NCI-H82 treated with DMSO at 0.1 percent for 48 hours (cell line): ENCODE results near the gene NEK6.

Experiments used
- DNase-seq: peaks from one replicate; lab custom pipeline; 2025; ENCODE audit not compliant: unreplicated experiment; lab: John Stamatoyannopoulos, UW

The NEK6 gene

GRCh38 chr9:124293718-124294506 lies 36.2 kb downstream of the NEK6 start:
- no peak for DNase-seq

DNA sequence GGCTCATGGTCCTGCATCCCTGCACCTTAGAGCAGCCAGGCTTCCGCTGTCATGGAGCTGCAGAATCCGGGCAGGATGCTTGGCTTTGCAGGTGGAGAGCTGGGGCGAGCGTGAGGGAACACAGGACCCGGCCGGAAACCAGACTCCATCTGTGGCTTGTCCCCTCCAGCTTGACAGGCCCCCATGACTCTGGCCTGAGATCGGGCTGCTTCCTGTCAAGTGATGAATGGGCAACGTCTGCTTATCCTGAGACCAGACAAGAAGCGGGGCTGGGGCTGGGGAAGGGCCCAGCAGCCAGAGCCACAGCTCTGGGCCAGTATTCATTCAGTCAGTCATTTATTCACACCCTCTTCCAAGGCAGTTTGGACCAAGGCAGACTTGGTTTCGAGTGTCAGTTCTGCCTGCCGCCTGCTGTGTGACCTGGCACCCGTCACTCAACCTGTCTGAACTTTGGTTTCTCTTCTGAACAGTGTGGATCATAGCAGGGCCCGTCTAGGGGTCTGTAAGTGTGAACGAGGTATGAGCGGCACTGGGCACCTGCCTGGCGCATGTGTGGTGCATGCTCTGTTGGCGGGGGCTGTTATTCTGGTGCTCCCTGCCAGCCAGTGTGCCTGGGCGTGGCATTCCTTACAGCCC lies 37.5 kb downstream of the NEK6 start:
- DNase-seq: no peak

GRCh38 chr9:124296094-124296493 lies 38.3 kb downstream of the NEK6 start:
- no peak for DNase-seq

- DNase-seq: no peak
Observed at GRCh38 chr9:124296796-124297550, 39.2 kb downstream of the NEK6 start.

DNA sequence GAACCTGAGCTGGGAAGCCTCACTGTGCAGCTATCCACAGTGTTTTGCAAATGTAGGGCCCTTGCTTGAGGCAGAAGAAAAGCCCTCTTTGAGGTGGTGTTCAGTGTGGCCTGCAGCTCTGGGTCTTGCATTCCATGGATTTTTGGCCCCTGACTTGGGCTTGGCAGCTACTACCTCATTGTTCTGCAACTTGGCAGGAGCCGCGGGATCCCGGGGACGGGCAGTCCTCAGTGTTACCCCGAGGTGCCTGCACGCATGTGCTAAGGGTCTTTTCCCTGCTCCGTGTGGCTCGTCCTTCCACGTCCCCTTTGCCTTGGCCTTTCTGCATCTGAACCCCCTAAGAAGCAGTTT lies 39.8 kb downstream of the NEK6 start:
- no peak for DNase-seq

DNA sequence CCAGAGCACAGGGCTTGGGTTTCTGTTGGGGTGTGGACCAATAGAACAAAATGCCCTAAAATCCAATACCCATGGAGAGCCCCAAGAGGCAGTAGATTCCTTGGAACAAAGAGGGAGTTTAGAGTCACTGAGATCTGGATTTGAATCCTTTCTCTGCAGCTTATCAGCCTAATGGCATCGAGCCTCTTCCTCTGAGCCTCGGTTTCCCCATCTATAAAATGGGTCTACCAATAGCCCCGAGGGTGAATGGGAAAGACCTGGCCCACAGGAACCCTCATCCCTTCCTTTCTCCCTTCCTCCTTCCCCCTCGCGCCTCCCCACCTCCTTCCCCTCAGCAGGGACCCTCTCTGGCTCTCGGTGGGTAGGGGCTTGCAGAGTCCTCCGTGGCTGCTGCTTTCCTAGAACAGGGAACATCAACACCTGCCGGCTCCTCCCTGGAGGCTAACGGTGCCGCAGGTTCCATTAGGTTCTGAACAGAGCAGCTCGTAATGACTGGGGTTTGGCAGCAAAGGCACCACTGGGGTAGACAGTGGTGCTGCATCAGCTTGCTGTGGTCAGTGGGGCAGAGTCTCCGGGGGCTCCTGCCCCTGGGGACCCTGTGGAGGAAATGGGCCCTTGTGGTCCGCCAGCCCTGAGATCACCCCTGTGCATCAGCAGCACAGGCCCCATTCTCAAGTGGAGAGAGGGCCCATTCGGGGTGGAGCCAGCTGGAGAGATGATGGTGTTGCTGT lies 40.3 kb downstream of the NEK6 start:
- DNase-seq: no peak

DNA sequence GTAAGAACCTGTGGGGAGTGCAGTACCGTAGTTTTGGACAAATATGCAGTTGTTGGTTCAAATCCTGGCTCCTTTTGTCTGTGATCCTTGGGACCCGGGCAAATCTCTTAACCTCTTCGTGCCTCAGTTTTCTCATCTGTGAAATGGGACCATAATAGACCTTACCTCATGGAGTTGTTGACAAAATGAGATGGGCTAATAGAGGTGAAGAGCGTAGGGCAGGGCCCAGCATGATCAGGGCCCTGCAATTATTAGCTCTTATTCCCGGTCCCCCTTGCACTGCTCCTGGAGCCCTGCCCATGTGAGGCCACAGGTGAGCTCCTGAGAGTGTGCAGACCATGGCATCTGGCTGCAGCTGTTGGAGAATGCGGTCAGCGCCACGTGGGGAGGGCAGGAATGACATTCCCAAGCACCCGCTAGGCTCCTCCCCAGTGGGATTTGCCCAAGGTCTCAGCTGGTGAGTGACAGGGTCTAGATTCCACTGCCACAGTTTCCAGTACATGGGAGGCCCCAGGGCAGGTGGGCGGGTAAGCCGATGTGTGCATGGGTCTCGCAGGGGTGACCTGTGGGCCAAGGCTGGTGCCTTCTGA lies 41.0 kb downstream of the NEK6 start:
- no peak for DNase-seq

GRCh38 chr9:124299515-124300090 lies 41.9 kb downstream of the NEK6 start:
- no peak for DNase-seq

DNA sequence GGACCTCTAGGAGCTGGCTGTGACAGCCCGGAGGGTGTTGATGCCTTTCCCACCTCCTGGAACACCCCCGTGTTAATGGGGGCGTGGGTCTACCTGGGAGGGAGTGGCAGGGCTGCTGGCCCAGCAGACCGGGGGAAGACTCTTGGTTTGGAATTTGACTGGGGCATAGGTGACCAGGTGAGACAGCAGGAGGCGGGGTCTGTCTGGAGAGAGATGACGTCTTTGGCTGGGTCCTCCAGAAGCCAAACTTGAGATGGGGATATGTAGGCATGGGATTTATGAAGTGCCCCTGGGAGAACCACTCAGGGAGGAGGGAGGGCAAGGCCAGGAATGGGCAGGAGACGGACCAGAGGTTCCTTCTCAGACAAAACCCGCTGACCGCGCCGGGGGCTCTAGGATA lies 42.6 kb downstream of the NEK6 start:
- DNase-seq: no peak

DNA sequence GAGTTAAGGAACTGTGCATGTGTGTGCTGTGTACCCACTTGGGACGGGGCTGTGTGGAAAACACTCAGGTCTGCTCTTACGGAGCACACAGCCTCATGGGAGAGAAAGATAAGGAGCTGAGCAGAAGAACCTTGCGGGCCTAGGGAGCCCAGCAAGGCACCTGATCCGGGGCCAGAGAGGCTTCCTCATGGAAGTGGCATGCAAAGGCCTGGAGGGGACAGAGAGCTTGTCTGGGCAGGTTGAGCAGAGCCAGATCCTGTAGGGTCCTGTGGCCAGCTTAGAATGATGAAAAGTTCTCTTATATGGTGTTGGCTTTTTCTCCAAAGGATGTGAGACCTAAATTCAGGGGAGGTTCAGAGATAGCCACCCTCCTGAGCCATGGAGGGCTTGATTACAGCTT lies 45.2 kb downstream of the NEK6 start:
- no peak for DNase-seq

- no peak for DNase-seq
Observed at GRCh38 chr9:124303762-124304161, 46.0 kb downstream of the NEK6 start.

- no peak for DNase-seq
Observed at GRCh38 chr9:124304285-124304684, 46.5 kb downstream of the NEK6 start.

DNA sequence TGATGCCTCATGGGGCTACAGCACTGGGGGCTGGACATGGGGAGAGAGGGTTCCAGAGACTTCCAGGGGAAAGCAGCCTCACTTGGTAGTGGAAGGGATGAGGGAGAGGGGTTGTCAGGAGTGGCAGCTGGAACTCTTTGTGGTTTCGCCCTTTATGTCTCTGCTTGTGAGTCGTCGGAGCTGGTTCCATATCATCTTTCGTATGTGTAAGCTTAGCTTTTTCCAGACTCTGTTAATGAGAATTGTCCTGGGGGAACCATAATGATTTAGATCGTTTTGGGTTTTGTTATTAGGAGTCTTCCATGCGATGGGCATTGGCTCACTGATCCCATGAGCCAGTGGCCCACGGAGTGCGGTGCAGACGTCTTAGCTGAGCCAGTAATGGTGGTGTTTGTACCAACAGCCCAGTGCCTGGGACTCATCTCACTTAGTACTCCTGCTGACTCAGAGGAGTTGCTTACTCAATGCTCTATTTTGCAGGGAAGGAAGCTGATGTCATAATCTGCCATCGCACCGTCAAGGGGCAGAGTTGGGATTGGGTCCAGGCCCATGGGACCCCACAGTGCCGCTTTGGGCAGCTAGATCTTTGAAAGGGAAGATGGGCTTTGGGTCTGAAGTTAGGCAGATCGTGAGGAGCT lies 48.5 kb downstream of the NEK6 start:
- no peak for DNase-seq

GRCh38 chr9:124307379-124308030 lies 49.8 kb downstream of the NEK6 start:
- DNase-seq: no peak

- DNase-seq: no peak
Observed at GRCh38 chr9:124308606-124309491, 51.1 kb downstream of the NEK6 start.

DNA sequence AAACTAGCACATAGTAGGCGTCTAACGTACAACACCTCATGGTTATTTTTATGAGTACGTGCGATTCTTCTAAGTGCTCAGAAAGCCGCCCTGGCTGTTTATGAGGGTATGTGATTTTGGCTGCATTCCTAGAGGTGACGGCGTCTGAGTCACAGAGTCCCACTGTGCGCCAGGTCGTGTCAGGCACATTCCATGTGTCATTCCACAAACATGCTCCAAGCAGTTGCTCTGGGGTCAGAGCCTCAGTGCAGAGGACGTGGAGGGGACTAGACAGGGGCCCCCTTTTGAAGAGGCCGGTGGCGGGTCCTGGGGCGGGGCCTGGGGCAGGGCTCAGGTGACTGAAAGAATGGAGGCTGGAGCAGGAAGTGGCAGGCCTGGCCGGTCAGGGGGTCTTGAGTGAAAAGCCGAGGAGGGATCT lies 51.9 kb downstream of the NEK6 start:
- DNase-seq: no peak

DNA sequence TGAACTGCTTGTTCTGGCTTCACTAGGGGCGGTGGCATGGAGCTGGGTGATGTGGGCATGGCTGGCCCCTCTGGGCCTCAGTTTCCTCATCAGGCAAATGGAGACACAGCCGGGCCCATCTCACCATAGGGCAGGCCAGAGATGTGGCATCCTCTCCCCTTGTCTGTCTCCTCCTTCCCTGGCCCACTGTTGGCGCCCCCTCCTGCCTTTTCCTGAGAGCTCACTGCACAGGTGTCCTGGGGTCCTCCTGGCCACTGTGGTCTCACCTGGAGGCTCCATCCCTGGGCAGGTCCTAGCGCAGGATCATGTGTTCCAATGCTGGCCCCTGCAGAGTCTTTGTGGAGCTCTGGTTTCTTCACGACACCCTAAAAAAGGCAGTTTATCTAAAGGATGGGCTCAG lies 53.5 kb downstream of the NEK6 start:
- no peak for DNase-seq
